Measurements from ENCODE around the gene ARHGAP10.

The ARHGAP10 gene

GRCh38 chr4:148062301-148062950 is 330.5 kb downstream of the ARHGAP10 start:
- TF ChIP-seq CTCF (IDR thresholded peaks at IDR 0.05; ENCODE audit: extremely low read depth, missing control alignments), result no peak
- no peak for DNase-seq (ENCODE audit: low spot score)

- no peak for DNase-seq (ENCODE audit: low spot score)
- TF ChIP-seq CTCF (IDR thresholded peaks at IDR 0.05; ENCODE audit: extremely low read depth, missing control alignments), result no peak
Observed at GRCh38 chr4:148064451-148064850, 332.6 kb downstream of the ARHGAP10 start.

GRCh38 chr4:148065075-148065474 is 333.2 kb downstream of the ARHGAP10 start:
- TF ChIP-seq CTCF (IDR thresholded peaks at IDR 0.05; ENCODE audit: extremely low read depth, missing control alignments), result no peak
- DNase-seq (ENCODE audit: low spot score), result no peak

GRCh38 chr4:148067301-148067916 is 335.5 kb downstream of the ARHGAP10 start:
- no peak for TF ChIP-seq CTCF (IDR thresholded peaks at IDR 0.05; ENCODE audit: extremely low read depth, missing control alignments)
- no peak for DNase-seq (ENCODE audit: low spot score)

- no peak for TF ChIP-seq CTCF (IDR thresholded peaks at IDR 0.05; ENCODE audit: extremely low read depth, missing control alignments)
- DNase-seq (ENCODE audit: low spot score), result no peak
Observed at GRCh38 chr4:148068065-148068911, 336.4 kb downstream of the ARHGAP10 start.

- no peak for DNase-seq (ENCODE audit: low spot score)
- no peak for TF ChIP-seq CTCF (IDR thresholded peaks at IDR 0.05; ENCODE audit: extremely low read depth, missing control alignments)
Observed at GRCh38 chr4:148069086-148069894, 337.4 kb downstream of the ARHGAP10 start.
